NCI-H2107 (cell line): ENCODE results near the gene CDH13.

Source experiments
- DNase-seq: peaks from one replicate; lab custom pipeline; 2025; lab: John Stamatoyannopoulos, UW

CDH13 gene

DNA sequence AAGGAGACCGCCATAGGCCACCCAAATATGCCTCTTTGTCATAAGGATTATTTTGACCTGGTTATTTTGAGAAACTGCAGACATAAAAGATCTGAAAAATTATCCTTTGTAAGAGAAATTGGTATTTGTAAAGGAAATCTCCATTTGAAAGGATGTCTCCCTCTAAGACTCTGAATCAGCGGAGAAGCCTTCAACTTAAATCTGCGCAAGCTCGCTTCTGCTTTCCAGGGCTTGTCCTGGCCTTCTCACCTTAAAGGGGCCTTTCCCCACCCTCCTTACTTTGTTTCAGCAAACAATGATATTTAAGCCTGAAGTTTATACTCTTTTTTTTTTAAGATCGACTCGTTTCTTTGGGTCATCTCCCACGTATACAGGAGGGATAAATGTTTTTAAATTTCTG is 1215.5 kb downstream of the CDH13 start:
- DNase-seq, result no peak

DNA sequence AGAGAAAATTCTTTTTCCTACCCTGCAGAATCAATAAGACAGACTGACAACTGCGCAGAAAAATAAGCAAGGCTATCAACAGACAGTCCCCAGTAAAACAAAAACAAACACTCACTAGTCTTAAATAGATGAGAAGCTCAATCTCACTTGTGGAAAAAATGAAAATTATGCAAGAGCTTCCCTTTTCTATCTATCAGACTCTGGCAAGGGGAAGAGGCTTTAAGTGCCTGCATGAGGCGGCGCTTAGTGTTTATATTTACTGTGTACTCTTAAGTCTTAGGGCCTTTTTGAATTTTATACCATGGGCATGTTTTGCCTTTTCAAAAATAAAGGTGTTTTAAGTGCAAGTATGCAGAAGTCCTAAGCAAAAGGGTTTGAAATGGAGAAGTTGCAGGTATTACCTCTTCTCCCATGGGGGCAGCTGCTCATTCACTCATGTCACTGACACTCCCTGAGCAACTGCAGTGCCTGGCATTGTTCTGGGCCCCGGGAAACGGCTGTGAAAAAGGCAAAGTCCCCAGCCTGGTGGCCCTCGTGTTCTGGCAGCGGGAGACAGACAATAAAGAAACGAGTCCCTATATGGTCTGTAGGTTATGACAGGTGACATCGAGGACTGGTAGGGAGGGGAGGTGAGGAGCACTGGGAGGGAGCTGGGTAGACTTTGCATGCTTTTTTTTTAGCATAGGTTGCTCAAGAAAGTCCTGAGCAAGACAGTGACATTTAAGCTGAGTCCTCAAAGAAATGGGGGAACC is 1216.2 kb downstream of the CDH13 start:
- DNase-seq, result no peak

DNA sequence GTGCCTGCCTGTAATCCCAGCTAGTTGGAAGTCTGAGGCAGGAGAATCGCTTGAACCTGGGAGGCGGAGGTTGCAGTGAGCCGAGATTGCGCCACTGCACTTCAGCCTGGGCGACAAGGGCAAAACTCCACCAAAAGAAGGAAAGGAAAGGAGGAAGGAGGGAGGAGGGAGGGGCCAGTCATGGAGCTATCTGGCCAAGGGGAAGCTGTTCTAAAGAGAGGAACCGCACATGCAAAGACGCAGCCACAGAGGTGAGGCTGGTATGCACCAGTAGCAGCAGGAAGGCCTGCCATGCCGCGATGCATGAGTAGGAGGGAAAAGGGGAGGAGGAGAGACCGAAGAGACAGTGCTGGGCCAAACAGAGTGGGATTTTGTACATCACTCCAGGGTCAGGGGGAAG is 1216.9 kb downstream of the CDH13 start:
- DNase-seq, result no peak

DNA sequence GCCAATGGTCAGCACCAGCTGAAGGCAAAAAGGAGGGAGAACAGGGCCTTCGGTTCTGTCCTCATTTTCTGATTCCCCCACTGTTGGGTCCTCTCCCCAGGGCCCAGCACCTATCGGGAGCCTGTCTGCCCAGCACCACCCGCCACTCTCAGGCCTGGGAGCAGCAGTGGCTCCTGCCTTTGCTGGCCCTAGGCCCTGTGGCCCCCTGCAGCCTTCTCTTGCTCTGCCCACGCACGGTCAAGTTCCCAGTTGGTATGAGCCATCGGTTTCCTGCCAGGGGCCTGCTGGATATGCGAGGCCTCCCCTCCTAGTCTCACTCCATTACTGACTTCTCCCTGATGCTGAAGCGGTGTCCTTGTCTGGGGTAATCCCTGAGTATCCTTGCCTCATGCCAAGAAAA is 1218.5 kb downstream of the CDH13 start:
- no peak for DNase-seq

DNA sequence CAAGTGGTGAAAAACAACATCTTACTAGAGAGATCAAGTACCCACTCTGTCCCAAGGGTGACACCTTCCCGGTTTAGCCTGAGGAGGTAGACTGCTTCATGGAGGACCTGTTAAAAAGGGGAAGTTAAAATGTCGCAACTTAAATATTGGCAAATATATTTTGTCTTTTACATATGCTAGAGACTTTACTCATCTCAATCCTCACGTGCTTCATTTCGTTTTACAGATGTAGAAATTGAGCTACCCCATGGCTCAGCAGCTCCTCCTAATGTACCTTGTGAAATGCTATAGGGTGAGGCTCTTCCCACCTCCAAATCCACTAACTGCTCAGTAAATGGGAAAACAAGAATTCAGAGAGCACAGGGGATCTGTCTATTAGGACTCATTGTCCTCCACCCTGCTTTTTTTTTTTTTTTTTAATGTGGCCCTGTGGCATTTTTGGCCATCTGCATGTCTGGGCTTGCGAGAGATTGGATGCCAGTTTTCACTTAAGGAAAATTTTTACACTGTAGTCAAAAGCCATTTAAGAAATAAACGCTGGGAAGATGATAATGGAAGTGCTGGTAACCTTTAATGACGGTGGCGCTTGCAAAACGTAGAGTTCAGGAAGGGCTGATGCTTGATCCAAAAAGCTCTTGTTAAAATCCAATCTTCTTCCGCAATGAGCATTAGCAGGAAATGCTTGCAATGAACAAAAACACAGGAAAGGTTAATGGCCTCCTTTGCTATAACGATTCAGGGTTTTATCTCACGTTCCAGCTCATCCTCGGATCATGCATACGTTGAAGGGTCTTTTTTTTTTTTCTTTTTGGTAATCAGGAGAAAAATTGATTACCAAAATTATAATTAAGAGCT is 1220.8 kb downstream of the CDH13 start:
- no peak for DNase-seq

DNA sequence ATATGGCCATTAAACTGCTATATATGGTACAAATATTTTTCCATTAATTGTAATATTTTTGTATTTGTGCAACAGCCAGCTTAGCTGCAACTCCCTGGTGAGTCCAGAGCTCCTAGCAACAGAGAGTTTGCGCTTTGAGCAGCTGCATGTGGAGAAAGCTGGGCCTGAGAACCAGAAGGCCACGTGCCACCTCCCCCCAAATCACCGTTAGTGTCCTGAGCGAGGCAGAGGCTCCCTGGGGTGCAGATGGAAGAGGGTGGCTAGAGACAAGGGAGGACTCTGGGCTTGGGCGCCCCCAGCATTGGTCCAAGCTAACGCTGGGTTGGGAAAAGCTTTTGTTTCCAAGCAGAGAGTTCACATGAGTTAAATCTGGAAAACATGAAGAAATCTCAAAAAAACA is 1222.7 kb downstream of the CDH13 start:
- DNase-seq, result no peak
